Tibial artery (tissue), 4 donors: ENCODE measurements around the gene SRGAP1.

ENCODE experiments used
- DNase-seq, 2 donors: peaks; one replicate each; pipeline ENCODE4 v3.0.0-alpha.2; 2019
- H3K27ac ChIP-seq, 2 donors: fragments of 200-600 bp; sonication (generic) in 1 of 2; 1 replicate in 1 of 2; 2 replicates in 1 of 2; pipeline ENCODE4 v1.5.1; 2018 to 2019; ENCODE audit warnings: mild to moderate bottlenecking in 1 of 2
- H3K27me3 ChIP-seq, 2 donors: fragments of 200-600 bp; sonication (generic) in 1 of 2; one replicate each; pipeline versions ENCODE4 v1.5.1 to v1.6.0; 2016 to 2019
- H3K36me3 ChIP-seq, 3 donors: fragments of 200-600 bp; sonication (generic) in 2 of 3; one replicate each; pipeline ENCODE4 v1.5.1; 2016 to 2019; ENCODE audit warnings: mild to moderate bottlenecking in 2 of 3
- H3K4me1 ChIP-seq, 4 donors: fragments of 200-600 bp; sonication (generic) in 2 of 4; 1 replicate in 3 of 4; 2 replicates in 1 of 4; pipeline ENCODE4 v1.5.1; 2016 to 2019
- H3K4me3 ChIP-seq, 2 donors: fragments of 200-600 bp; sonication (generic) in 1 of 2; 1 replicate in 1 of 2; 2 replicates in 1 of 2; pipeline ENCODE4 v1.5.1; 2018 to 2019; ENCODE audit warnings: mild to moderate bottlenecking in 2 of 2
- H3K9me3 ChIP-seq, 3 donors: fragments of 200-600 bp; sonication (generic) in 1 of 3; one replicate each; pipeline ENCODE4 v1.5.1; 2016 to 2019
- CTCF ChIP-seq, 2 experiments: fragments of 200-600 bp in 1 of 2; fragments of 450-650 bp in 1 of 2; IDR thresholded peaks; one replicate each; pipeline ENCODE4 v1.5.1; 2017 to 2019; ENCODE audit warnings: antibody characterized with exemption in 2 of 2, mild to moderate bottlenecking in 1 of 2, moderate library complexity in 1 of 2
- intact Hi-C: fragments of 100-400 bp; cut with DNase I; formaldehyde crosslinking; loops from one replicate; pipeline ENCODE4 v1.15.0; 2023; ENCODE audit warnings: low total_unique reads

Gene SRGAP1

GRCh38 chr12:64090047-64090446, 245.5 kb downstream of the SRGAP1 start:
- DNase-seq, result no peak
- H3K36me3 ChIP-seq, result no peaks in the 10 kb centered on the region
- no peak for TF ChIP-seq CTCF (IDR thresholded peaks at IDR 0.05)
- H3K9me3 ChIP-seq, result no peaks in the 10 kb centered on the region
- no peak overlapping the region for H3K27ac ChIP-seq
- H3K4me1 ChIP-seq, result peaks cover 0 to 23% (median 11%) of the 10 kb centered on the region in 4 donors
- H3K27me3 ChIP-seq, result no peaks in the 10 kb centered on the region
- intact Hi-C loops, result no loop called here
- H3K4me3 ChIP-seq, result no peak overlapping the region

- TF ChIP-seq CTCF (IDR thresholded peaks at IDR 0.05), result no peak
- H3K36me3 ChIP-seq, result no peaks in the 10 kb centered on the region
- peaks cover 0 to 23% (median 11%) of the 10 kb centered on the region in 4 donors for H3K4me1 ChIP-seq
- DNase-seq, result no peak
- intact Hi-C loops, result no loop called here
- no peak overlapping the region for H3K4me3 ChIP-seq
- H3K9me3 ChIP-seq, result no peaks in the 10 kb centered on the region
- H3K27ac ChIP-seq, result no peak overlapping the region
- no peaks in the 10 kb centered on the region for H3K27me3 ChIP-seq
Observed at GRCh38 chr12:64091186-64091585, 246.7 kb downstream of the SRGAP1 start.

GRCh38 chr12:64092507-64093196, 248.2 kb downstream of the SRGAP1 start:
- Histone ChIP-seq H3K9me3 (no peaks in the 10 kb centered on the region), H3K4me1 (peaks cover 0 to 23% (median 11%) of the 10 kb centered on the region in 4 donors), H3K36me3 (peaks cover 0 to 4% (median 0%) of the 10 kb centered on the region in 3 donors), H3K27me3 (no peaks in the 10 kb centered on the region), H3K27ac (no peak overlapping the region), H3K4me3 (no peak overlapping the region)
- no peak for TF ChIP-seq CTCF (IDR thresholded peaks at IDR 0.05)
- no peak for DNase-seq
- intact Hi-C loops, result no loop called here

GRCh38 chr12:64093689-64094088, 249.2 kb downstream of the SRGAP1 start:
- no peak for DNase-seq
- peaks cover 0 to 7% (median 0%) of the 10 kb centered on the region in 3 donors for H3K36me3 ChIP-seq
- H3K4me3 ChIP-seq, result no peak overlapping the region
- no peak for TF ChIP-seq CTCF (IDR thresholded peaks at IDR 0.05)
- no peak overlapping the region for H3K27ac ChIP-seq
- no peaks in the 10 kb centered on the region for H3K9me3 ChIP-seq
- H3K27me3 ChIP-seq, result no peaks in the 10 kb centered on the region
- H3K4me1 ChIP-seq, result peaks cover 0 to 14% (median 6%) of the 10 kb centered on the region in 4 donors
- intact Hi-C loops, result no loop called here

GRCh38 chr12:64097366-64098105, 253.0 kb downstream of the SRGAP1 start:
- intact Hi-C loops, result no loop called here
- no peak overlapping the region for H3K27ac ChIP-seq
- H3K9me3 ChIP-seq, result no peaks in the 10 kb centered on the region
- TF ChIP-seq CTCF (IDR thresholded peaks at IDR 0.05), result no peak
- peaks cover 0 to 8% (median 5%) of the 10 kb centered on the region in 4 donors for H3K4me1 ChIP-seq
- no peak for DNase-seq
- peaks cover 0 to 7% (median 0%) of the 10 kb centered on the region in 3 donors for H3K36me3 ChIP-seq
- no peaks in the 10 kb centered on the region for H3K27me3 ChIP-seq
- H3K4me3 ChIP-seq, result no peak overlapping the region
